ENCODE measurements around the gene TP63. TPM values are rescaled to one million over a fixed set of nuclear protein-coding genes. Genes with fewer than 3 reads are reported as not detected.
A peak's percentile ranks its signal among the peaks of the same experiment; 100 is the strongest.

The TP63 gene
- polyA plus RNA-seq, 2 of the 4 experiments (the other 2 are of a cell fraction): 1.5 to 5.4 TPM

- 89% methylated on average over 1 of the region's 1 CpG for WGBS (ENCODE audit: missing lambda C conversion rate)
- ATAC-seq (no peak), DNase-seq (ENCODE audit: low read depth in 1 of 2, low spot score in 1 of 2) (no peak), FAIRE-seq (no peak)
- TF ChIP-seq RNF2 (IDR thresholded peaks at IDR 0.05; ENCODE audit: borderline replicate concordance, low read depth) (no peak), RARB (CRISPR knock-in tag; IDR thresholded peaks at IDR 0.05) (no peak), PBX3 (IDR thresholded peaks at IDR 0.05) (no peak), KDM5A (IDR thresholded peaks at IDR 0.05) (no peak), NFE2L2 (conservative IDR thresholded peaks at IDR 0.05; ENCODE audit: low read length) (no peak), CEBPB (IDR thresholded peaks at IDR 0.05) (no peak), FOXS1 (CRISPR knock-in tag; IDR thresholded peaks at IDR 0.05) (no peak)
- H3K4me1 ChIP-seq: peaks cover 21% of the 10 kb centered on the region
- ChIA-PET POLR2A (interaction anchor here (1.0 kb wide), 1 partner anchor 41 kb away, joined by 3 read pairs; no protein-coding TSS in a partner anchor), CTCF (interaction anchor here (1.1 kb wide), 1 partner anchor 11 kb away, joined by 3 read pairs; no protein-coding TSS in a partner anchor)
- H3K9me3 ChIP-seq: no peaks in the 10 kb centered on the region
- H3K4me2 ChIP-seq: peak overlapping the region; percentile 59; the same call in 2 of the 3 replicates
- peak overlapping the region; percentile 72 to 83 for H3K27ac ChIP-seq
- no peak overlapping the region for H3K4me3 ChIP-seq
Measured at GRCh38 chr3:189589179-189589569, 42.0 kb upstream of the TP63 start.

GRCh38 chr3:189590223-189590622 is 41.0 kb upstream of the TP63 start:
- DNase-seq (ENCODE audit: low read depth in 1 of 2, low spot score in 1 of 2): no peak
- Histone ChIP-seq H3K9me3 (no peaks in the 10 kb centered on the region), H3K4me3 (no peak overlapping the region), H3K4me1 (peaks cover 21% of the 10 kb centered on the region), H3K27ac (peak overlapping the region in 1 of 2 experiments; percentile 67; a peak in 2 of 6 replicates), H3K4me2 (no peak overlapping the region)
- no peak for TF ChIP-seq FOSL2 (IDR thresholded peaks at IDR 0.05)
- no peak for TF ChIP-seq FOSL2 (CRISPR knock-in tag; IDR thresholded peaks at IDR 0.05)
- no peak for TF ChIP-seq TP53 (CRISPR knock-in tag; IDR thresholded peaks at IDR 0.05)
- TF ChIP-seq USF2 (IDR thresholded peaks at IDR 0.05): no peak
- TF ChIP-seq NFE2L2 (conservative IDR thresholded peaks at IDR 0.05; ENCODE audit: low read length): no peak
- TF ChIP-seq RFX5 (IDR thresholded peaks at IDR 0.05): no peak
- TF ChIP-seq HOXA7 (CRISPR knock-in tag; IDR thresholded peaks at IDR 0.05): no peak
- no peak for TF ChIP-seq HOXB5 (CRISPR knock-in tag; IDR thresholded peaks at IDR 0.05)
- TF ChIP-seq, protein P1, sequence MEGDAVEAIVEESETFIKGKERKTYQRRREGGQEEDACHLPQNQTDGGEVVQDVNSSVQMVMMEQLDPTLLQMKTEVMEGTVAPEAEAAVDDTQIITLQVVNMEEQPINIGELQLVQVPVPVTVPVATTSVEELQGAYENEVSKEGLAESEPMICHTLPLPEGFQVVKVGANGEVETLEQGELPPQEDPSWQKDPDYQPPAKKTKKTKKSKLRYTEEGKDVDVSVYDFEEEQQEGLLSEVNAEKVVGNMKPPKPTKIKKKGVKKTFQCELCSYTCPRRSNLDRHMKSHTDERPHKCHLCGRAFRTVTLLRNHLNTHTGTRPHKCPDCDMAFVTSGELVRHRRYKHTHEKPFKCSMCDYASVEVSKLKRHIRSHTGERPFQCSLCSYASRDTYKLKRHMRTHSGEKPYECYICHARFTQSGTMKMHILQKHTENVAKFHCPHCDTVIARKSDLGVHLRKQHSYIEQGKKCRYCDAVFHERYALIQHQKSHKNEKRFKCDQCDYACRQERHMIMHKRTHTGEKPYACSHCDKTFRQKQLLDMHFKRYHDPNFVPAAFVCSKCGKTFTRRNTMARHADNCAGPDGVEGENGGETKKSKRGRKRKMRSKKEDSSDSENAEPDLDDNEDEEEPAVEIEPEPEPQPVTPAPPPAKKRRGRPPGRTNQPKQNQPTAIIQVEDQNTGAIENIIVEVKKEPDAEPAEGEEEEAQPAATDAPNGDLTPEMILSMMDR (IDR thresholded peaks at IDR 0.05): no peak
- TF ChIP-seq ZC3H11A (IDR thresholded peaks at IDR 0.05): no peak
- no peak for TF ChIP-seq PBX3 (IDR thresholded peaks at IDR 0.05)
- TF ChIP-seq ZSCAN20 (CRISPR knock-in tag; IDR thresholded peaks at IDR 0.05): no peak
- POLR2A ChIA-PET: no interaction called here
- ATAC-seq: no peak
- no peak for FAIRE-seq
- CTCF ChIA-PET: no interaction called here
- WGBS (ENCODE audit: missing lambda C conversion rate): 82% methylated on average over 3 of the region's 3 CpGs

- ATAC-seq: no peak
- Histone ChIP-seq H3K27ac (no peak overlapping the region), H3K9me3 (no peaks in the 10 kb centered on the region), H3K4me2 (no peak overlapping the region), H3K4me1 (peaks cover 7% of the 10 kb centered on the region), H3K4me3 (no peak overlapping the region)
- POLR2A ChIA-PET: no interaction called here
- FAIRE-seq: no peak
- no peak for DNase-seq (ENCODE audit: low read depth in 1 of 2, low spot score in 1 of 2)
- CTCF ChIA-PET: no interaction called here
- TF ChIP-seq HDAC2 (IDR thresholded peaks at IDR 0.05) (no peak), MAFK (IDR thresholded peaks at IDR 0.05; ENCODE audit: partially characterized antibody) (no peak), POLR2A (IDR thresholded peaks at IDR 0.05; ENCODE audit: low read length) (no peak), CHD2 (IDR thresholded peaks at IDR 0.05; ENCODE audit: low read length, partially characterized antibody) (no peak), ZNF302 (CRISPR knock-in tag; IDR thresholded peaks at IDR 0.05) (no peak), TFCP2L1 (CRISPR knock-in tag; IDR thresholded peaks at IDR 0.05) (no peak), MYC (IDR thresholded peaks at IDR 0.05; ENCODE audit: borderline replicate concordance, low read length) (no peak), HOXA7 (CRISPR knock-in tag; IDR thresholded peaks at IDR 0.05) (no peak), HMGXB4 (CRISPR knock-in tag; IDR thresholded peaks at IDR 0.05; ENCODE audit: borderline replicate concordance) (no peak), E2F6 (IDR thresholded peaks at IDR 0.05; ENCODE audit: borderline replicate concordance, low read depth) (no peak), NR3C1 (IDR thresholded peaks at IDR 0.05) (no peak)
- TF ChIP-seq, protein P1 (IDR thresholded peaks at IDR 0.05): no peak
Measured at GRCh38 chr3:189593581-189593980, 37.6 kb upstream of the TP63 start.

Data from A549 (cell line).